Prostate gland (tissue), 2 donors: Measurements from ENCODE around the gene ACOX3. TPM values are rescaled to one million over a fixed set of nuclear protein-coding genes. Genes with fewer than 3 reads are reported as not detected.

ENCODE experiments used
- DNase-seq: peaks from one replicate; pipeline ENCODE4 v3.0.0-alpha.2; 2019; ENCODE audit warnings: low spot score
- H3K27ac ChIP-seq, 2 donors: fragments of 200-600 bp; sonication (generic); 2 replicates each; pipeline ENCODE4 v1.5.1; 2017 to 2019
- H3K27me3 ChIP-seq: fragments of 200-600 bp; sonication (generic); replicated peaks from 2 replicates; pipeline ENCODE4 v1.5.1; 2019; ENCODE audit not compliant: insufficient read depth
- H3K36me3 ChIP-seq, 2 donors: fragments of 200-600 bp; sonication (generic); 1 replicate in 1 of 2; 2 replicates in 1 of 2; pipeline versions ENCODE4 v1.5.1 to v1.8.1; 2017 to 2019
- H3K4me1 ChIP-seq: fragments of 200-600 bp; sonication (generic); replicated peaks from 2 replicates; pipeline ENCODE4 v1.5.1; 2019
- H3K4me3 ChIP-seq, 2 donors: fragments of 200-600 bp; sonication (generic); 2 replicates each; pipeline ENCODE4 v1.5.1; 2017 to 2019
- H3K9me3 ChIP-seq: fragments of 200-600 bp; sonication (generic); 2 replicates; pipeline ENCODE4 v1.5.1; 2017
- POLR2A ChIP-seq: fragments of 450-650 bp; IDR thresholded peaks from one replicate; pipeline ENCODE4 v1.6.1; 2016; ENCODE audit warnings: antibody characterized with exemption, mild to moderate bottlenecking
- POLR2AphosphoS5 ChIP-seq: sonication (generic); formaldehyde crosslinking; IDR thresholded peaks from one replicate; pipeline ENCODE4 v1.6.1; 2017; ENCODE audit warnings: antibody characterized with exemption
- WGBS: methylation state at CpG from one replicate; pipeline ENCODE4 v1.1.5; 2018; 5-methylcytosine and 5-hydroxymethylcytosine counted together
- intact Hi-C: fragments of 100-400 bp; cut with DNase I; formaldehyde crosslinking; loops from one replicate; pipeline ENCODE4 v1.14.2; 2022
- total RNA-seq, 2 donors: library from RNA; depleted of rRNA; stranded (reverse); fragments of >200 nt; gene quantifications; one replicate each; pipeline ENCODE4 v1.1.0, GENCODE V29; 2016
- TF ChIP-seq, protein P1 (sequence below), 4 experiments: fragments of 200-600 bp in 2 of 4; fragments of 450-650 bp in 2 of 4; sonication (generic) in 2 of 4; IDR thresholded peaks; 1 replicate in 3 of 4; 2 replicates in 1 of 4; pipeline ENCODE4 v1.5.1; 2016 to 2019; ENCODE audit warnings: antibody characterized with exemption in 4 of 4, mild to moderate bottlenecking in 2 of 4, moderate library complexity in 2 of 4

Gene ACOX3
- total RNA-seq, 2 donors from 2014 or later, result 65.7 to 75.4 TPM

DNA sequence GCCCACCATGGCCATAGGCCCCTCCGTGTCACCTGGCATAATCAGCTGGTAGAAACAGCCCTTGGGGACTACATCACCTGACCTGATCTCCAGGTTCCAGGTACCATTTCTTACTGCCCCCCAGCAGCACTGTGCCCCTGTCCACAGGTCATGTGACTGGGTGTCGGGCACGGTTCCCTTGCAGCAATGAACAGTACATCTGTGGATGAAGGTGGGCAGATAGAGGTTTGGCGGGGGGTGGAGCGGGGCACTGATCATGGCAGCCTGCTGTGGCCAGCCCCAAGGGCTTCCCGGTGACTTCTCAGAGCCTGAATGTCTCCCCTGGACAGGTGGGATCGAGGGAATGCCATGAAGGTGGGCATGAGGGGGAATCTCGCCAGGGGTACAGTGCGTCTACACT lies 37.8 kb upstream of the ACOX3 start:
- no peak for DNase-seq
- Histone ChIP-seq H3K27ac (no peak overlapping the region), H3K9me3 (no peaks in the 10 kb centered on the region), H3K36me3 (peaks cover 0 to 9% of the 10 kb centered on the region in 2 donors), H3K4me3 (no peak overlapping the region), H3K27me3 (no peaks in the 10 kb centered on the region), H3K4me1 (no peaks in the 10 kb centered on the region)
- intact Hi-C loops, result no loop called here
- WGBS, result 94% methylated on average over 9 of the region's 9 CpGs
- TF ChIP-seq POLR2A (no peak), POLR2AphosphoS5 (no peak)

DNA sequence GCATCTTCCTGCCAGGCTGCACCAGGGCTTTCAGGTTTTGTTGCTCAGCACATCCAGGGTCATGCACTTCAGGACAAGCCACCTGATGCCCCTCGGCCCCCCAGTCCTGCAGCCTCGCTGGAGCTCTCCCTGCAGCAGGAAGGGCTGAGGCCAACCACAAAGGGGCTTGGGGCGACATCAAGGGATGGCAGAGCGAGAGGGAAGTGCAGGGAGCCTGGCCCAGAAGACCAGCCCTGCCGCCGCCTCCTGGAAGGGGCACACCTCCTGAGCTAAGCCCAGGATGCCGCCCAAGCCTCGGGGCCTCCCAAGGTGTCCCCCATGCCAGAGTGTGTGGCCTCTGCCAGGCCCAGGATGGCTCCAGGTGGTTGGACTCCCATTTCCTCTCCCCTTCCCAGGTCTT lies 37.2 kb upstream of the ACOX3 start:
- intact Hi-C loops, result no loop called here

DNA sequence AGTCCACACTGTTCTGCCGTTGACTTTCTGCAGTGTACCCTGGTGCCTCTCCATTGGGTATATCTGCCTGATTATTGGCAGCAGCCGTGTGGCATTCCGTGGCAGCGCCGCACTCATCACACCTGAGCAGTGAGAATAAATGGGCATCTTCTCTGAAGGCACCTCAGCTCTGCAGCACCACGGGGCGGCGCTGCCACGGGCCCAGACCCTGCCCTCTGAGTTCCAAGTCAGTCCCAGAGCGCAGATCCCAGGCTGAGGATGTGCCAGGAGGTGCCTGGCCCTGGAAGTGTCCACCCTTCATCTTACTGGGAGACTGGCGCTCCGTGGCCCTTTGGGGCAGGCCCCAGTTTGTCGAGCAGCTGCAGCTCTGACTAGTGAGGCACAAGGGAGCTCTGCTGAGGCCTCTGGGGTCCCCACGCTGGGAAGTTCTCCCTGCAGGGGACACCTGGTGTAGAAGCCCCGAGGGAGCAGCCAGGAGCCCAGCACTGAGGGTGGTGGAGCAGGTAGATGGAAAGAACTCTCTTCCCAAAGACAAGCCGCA lies 36.6 kb upstream of the ACOX3 start:
- TF ChIP-seq, protein P1, sequence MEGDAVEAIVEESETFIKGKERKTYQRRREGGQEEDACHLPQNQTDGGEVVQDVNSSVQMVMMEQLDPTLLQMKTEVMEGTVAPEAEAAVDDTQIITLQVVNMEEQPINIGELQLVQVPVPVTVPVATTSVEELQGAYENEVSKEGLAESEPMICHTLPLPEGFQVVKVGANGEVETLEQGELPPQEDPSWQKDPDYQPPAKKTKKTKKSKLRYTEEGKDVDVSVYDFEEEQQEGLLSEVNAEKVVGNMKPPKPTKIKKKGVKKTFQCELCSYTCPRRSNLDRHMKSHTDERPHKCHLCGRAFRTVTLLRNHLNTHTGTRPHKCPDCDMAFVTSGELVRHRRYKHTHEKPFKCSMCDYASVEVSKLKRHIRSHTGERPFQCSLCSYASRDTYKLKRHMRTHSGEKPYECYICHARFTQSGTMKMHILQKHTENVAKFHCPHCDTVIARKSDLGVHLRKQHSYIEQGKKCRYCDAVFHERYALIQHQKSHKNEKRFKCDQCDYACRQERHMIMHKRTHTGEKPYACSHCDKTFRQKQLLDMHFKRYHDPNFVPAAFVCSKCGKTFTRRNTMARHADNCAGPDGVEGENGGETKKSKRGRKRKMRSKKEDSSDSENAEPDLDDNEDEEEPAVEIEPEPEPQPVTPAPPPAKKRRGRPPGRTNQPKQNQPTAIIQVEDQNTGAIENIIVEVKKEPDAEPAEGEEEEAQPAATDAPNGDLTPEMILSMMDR (IDR thresholded peaks at IDR 0.05), result no peak
- TF ChIP-seq POLR2AphosphoS5 (no peak), POLR2A (no peak)
- intact Hi-C loops, result no loop called here
- 94% methylated on average over 14 of the region's 16 CpGs for WGBS

More for the DNA sequence above, 37.2 kb upstream of the ACOX3 start:
- H3K36me3 ChIP-seq, result peaks cover 0 to 9% of the 10 kb centered on the region in 2 donors
- H3K4me3 ChIP-seq, result no peak overlapping the region
- no peak overlapping the region for H3K27ac ChIP-seq
- no peak for DNase-seq
- H3K4me1 ChIP-seq, result no peaks in the 10 kb centered on the region
- no peaks in the 10 kb centered on the region for H3K9me3 ChIP-seq
- 91% methylated on average over 8 of the region's 8 CpGs for WGBS
- no peaks in the 10 kb centered on the region for H3K27me3 ChIP-seq
- TF ChIP-seq, protein P1 (IDR thresholded peaks at IDR 0.05), result no peak
- TF ChIP-seq POLR2A (no peak), POLR2AphosphoS5 (no peak)

DNA sequence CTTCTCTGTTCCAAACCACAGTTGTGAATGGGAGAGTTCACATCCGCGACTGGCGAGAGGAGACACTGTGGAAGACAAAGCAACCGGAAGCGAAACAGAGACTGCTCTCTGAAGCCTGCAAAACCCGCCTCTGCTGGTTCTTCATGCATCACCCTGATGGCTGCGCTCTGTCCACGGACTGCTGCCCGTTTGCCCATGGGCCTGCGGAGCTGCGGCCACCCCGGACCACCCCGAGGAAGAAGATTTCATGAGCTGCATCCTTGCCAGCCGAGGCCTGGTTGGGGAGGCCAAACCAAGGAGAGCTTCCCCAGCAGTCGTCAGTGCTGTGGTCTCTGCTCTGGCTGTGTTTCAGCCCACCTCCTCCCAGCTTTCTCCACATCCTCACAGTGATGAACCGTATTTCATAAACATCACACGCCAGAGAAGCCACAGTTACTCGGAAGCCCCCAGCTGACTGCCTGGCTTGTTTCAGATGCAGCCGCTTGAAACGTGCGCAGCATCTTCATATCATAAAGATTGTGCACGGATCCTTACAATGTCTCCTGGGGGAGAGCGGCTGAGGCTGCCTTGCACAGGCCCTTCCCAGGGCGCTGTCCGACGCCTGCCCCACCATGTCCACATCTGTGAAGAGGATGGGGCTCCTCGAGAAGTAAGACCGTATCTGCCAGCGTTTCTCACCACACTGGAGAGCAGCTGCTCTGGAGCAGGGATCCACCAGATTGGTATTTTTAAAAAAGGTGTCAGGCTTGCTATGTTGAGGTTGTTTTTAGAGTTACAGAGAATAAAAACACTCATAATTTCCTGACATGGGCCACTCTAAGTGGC lies 35.4 kb upstream of the ACOX3 start:
- no peaks in the 10 kb centered on the region for H3K9me3 ChIP-seq
- TF ChIP-seq POLR2AphosphoS5, result no peak
- TF ChIP-seq, protein P1 (IDR thresholded peaks at IDR 0.05), result no peak
- TF ChIP-seq POLR2A, result no peak
- peaks cover 0 to 9% of the 10 kb centered on the region in 2 donors for H3K36me3 ChIP-seq
- H3K4me3 ChIP-seq, result no peak overlapping the region
- no peak overlapping the region for H3K27ac ChIP-seq
- H3K4me1 ChIP-seq, result no peaks in the 10 kb centered on the region
- WGBS, result 91% methylated on average over 29 of the region's 29 CpGs
- H3K27me3 ChIP-seq, result no peaks in the 10 kb centered on the region
- DNase-seq, result no peak
- intact Hi-C loops, result no loop called here

More for the DNA sequence above, 36.6 kb upstream of the ACOX3 start:
- Histone ChIP-seq H3K4me1 (no peaks in the 10 kb centered on the region), H3K36me3 (peaks cover 0 to 9% of the 10 kb centered on the region in 2 donors), H3K4me3 (no peak overlapping the region), H3K27me3 (no peaks in the 10 kb centered on the region), H3K27ac (no peak overlapping the region), H3K9me3 (no peaks in the 10 kb centered on the region)
- no peak for DNase-seq

DNA sequence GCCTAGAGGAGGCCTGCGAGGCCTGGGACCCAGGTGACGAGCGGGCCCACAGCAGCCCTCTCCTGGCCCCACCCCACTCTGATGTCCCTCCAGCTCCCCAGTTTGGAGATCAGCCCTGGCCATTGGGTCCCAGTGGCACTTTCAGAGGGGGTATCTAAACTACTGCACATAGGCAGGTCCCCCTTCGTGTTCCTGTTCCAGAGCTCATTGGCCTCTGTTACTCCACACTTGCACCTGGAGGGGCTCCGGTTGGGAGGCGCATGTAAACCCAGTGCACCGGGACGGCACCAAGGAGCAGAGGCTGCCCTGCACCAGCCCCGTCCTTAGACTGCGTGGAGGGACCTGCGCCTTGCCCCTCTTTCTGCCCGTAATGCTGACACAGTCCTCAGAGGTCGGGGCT lies 34.3 kb upstream of the ACOX3 start:
- H3K4me1 ChIP-seq, result no peaks in the 10 kb centered on the region
- 96% methylated on average over 13 of the region's 13 CpGs for WGBS
- H3K9me3 ChIP-seq, result no peaks in the 10 kb centered on the region
- H3K27me3 ChIP-seq, result no peaks in the 10 kb centered on the region
- no peak overlapping the region for H3K27ac ChIP-seq
- H3K36me3 ChIP-seq, result peaks cover 0 to 9% of the 10 kb centered on the region in 2 donors
- intact Hi-C loops, result loop anchor here (5.0 kb wide), 2 partner anchors 32 to 72 kb away; no protein-coding TSS in a partner anchor
- TF ChIP-seq, protein P1 (IDR thresholded peaks at IDR 0.05), result no peak
- no peak for TF ChIP-seq POLR2A
- TF ChIP-seq POLR2AphosphoS5, result no peak
- no peak for DNase-seq
- H3K4me3 ChIP-seq, result no peak overlapping the region
